Stimulated activated CD4-positive, alpha-beta T cell treated with anti-CD3 and anti-CD28 coated beads, TNF-alpha, amount 100 ng/mL, for 24 hours (primary cell): ENCODE measurements around the gene C15orf40.
A peak's percentile ranks its signal among the peaks of the same experiment; 100 is the strongest.
"Not testable (repeated sequence)": the region's sequence is repeated elsewhere in the genome, so short reads cannot be mapped to it uniquely, and the experiment has no call there.

Experiments
- DNase-seq, 3 experiments: peaks; one replicate each; pipeline ENCODE4 v3.0.0-alpha.2; 2020; ENCODE audit warnings: low read depth in 3 of 3

Gene C15orf40

DNA sequence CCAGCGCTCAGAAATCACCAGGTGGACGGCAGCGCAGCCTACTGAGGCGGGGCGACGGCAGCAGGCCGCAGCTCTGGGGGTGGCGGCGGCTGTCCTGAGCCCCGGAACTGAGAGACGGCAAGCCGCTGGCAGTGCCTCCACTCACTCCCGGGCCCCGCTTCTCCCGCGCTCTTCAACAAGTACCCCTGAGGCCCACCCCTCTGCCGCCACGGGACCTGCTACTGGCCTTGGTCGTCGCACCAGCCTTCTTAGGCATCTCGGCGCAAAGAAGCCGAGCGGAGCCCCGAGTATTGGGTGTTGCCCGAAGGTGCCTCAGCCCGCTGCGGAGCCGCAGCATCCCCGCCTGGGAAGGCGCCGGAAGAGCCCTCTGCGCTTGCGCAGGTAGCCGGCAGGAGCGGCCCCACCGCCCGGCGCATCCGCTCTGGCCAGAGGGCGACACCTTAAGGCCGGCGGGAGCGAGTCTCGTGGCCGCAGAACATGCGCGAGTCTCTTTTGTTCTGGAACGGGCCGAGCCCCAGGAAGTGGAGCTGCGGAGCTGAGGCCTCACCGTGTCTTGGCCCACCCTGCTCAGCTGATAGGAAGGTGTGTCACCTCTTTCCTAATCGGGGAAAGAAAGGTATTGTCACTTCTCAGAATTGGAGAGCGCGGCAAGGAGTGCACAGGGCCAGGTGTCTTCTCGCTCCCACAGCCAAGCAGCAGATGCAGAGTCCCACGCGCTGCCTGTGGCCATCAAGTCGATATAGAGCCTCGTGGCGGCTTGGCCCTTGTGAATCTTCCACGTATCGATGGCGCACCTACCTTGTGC lies at the start of gene C15orf40:
Gene C15orf40 (minus strand): TSS at position 369 of the 805 bp plus-strand sequence. CDS start 32 bp downstream, at position 337.
- DNase-seq = peak; percentile 73 to 84 (median 74)

DNA sequence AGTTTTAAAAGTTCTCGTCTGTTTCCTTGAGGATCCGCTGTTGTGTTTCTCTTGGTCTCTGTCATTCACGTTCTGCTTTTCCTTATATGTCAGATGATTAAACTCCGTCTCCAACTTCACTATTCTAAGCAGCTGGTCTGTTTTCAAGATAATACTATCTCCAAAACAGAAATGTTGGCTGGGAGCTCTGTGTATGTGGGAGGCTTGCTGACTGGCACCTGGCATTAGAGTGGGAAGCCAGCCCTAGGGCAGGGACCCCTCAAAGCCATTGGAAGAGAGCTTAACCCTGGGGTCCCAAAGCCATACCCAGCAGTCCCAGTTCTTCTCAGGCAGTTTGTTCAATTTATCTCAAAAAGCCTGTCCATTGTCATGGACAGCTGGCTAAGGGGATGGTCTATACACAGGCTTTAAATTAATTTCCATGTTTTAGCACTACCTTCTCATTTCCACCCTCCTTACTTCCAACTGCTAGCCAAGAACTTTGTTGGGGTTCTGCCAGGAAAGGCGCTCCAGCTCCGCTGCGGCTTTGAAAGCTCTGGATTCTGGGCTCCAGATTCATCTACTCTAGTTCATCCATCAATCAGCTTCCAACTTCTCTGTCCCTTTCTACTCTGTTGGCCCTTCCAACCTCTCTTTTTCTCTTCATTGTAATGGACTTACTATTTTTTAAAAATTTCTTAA lies 46.4 kb upstream of the C15orf40 start:
- DNase-seq = no peak

GRCh38 chr15:83057002-83057401 lies 45.6 kb upstream of the C15orf40 start:
- no peak for DNase-seq

- no peak for DNase-seq
Observed at GRCh38 chr15:83053151-83053550, 41.7 kb upstream of the C15orf40 start.

DNA sequence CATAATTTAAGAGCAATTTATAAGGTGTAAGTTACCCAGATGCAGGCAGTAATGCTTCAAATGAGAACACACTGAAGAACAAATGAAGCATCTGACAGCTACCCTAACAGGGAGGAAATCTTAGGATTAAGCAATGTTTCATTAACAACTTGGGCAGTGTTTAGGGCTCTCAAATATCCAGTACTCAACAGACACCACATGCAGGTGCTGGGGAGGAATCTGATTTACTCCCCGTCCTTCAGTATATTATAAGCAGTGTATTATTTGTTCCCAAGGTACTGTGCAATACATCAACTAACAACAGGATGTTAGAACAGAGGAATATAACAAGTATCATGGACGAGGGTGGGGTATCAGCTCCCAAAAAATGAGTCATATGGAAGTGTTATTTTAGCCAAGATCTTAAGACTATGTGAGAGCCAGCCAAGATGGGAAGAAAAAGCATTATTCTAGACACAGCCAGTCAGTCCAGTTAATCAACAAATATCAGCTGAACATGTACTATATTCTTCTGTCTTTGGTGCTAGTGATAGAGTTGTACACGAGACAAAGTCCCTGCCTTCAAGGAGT lies 35.2 kb upstream of the C15orf40 start:
- DNase-seq = no peak

GRCh38 chr15:83044156-83044555 lies 32.7 kb upstream of the C15orf40 start:
- DNase-seq = no peak

- no peak for DNase-seq
Observed at GRCh38 chr15:83039206-83039605, 27.8 kb upstream of the C15orf40 start.

- DNase-seq = no peak
Observed at GRCh38 chr15:83036253-83036652, 24.8 kb upstream of the C15orf40 start.

GRCh38 chr15:83031234-83031633 lies 19.8 kb upstream of the C15orf40 start:
- DNase-seq = not testable (repeated sequence)

DNA sequence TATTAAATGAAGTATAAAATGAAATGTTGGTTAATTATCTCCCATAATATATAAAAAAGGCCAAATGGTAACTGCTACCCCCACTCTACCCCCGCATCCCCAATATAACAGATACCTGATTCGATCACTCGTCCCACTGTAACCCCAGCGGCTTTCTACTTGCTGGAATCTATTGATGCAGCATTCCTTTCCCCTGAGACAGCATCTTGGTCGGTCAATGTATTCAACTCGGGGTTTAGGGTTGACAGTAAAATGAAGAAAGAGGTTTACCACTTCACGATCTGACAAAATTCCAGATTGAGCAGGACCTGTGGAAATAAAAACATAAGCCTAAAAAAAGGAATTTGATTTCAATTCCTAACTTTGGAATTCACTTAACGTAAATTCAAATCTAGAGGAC lies 18.6 kb upstream of the C15orf40 start:
- no peak for DNase-seq

DNA sequence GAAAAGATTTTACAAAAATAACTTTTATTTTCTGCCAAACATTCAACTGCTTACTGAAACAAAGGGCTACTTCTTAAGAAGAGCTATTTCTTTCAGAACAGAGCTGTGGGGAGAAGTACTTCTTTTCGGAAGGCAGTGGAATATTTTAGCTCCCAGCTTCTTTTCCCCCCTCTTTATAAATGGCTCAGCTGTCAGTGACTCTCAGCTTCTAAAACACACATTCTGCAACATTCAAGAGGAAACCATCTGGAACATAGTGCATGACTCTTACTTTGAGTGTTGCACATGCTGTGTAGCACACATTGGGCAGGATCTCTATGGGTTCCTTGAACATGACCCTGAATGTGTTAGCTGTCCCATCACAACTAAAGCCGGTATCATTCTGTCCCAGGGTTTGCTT lies 7.0 kb upstream of the C15orf40 start:
- no peak for DNase-seq

DNA sequence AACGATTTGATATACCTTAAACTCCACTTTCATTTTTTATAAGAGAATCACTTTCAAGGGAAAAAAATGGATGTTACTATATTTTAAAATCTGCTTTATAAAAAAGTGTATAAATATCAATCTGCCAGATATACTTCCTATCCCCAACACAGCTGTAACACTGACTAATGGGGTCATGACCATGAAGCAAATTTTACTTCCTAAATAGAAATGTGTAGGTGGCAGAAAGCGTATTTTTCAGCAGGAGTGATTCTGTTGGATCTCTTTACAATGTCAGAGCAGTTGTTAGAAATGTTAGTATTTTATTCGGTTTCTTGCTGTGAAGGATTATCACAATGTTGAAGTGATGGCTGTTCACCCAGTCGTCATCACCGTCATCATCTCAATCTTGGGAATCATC lies 5.5 kb upstream of the C15orf40 start:
- no peak for DNase-seq

GRCh38 chr15:83015361-83015760 lies 3.9 kb upstream of the C15orf40 start:
- DNase-seq = no peak

DNA sequence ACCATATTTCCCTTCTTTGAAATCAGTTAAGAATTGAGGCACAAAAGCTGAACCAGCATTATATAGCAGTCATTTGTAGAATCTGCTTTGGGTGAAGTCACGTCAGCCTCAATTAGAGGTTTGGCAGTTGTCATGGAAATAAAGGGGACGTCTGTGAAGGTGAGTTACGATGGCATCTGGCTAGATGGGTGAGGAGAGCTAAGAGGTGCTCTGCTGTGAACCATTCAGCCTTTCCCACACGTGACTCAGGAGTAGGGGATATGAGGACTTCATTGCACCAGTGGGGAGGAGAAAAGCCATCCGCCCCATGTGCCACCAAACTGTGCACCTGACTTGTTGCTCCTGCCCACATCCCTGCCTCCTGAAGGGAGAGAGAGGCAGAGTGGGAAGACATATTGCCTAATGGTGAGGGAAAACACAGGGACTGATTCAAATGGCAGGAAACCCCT lies 2.8 kb upstream of the C15orf40 start:
- no peak for DNase-seq

DNA sequence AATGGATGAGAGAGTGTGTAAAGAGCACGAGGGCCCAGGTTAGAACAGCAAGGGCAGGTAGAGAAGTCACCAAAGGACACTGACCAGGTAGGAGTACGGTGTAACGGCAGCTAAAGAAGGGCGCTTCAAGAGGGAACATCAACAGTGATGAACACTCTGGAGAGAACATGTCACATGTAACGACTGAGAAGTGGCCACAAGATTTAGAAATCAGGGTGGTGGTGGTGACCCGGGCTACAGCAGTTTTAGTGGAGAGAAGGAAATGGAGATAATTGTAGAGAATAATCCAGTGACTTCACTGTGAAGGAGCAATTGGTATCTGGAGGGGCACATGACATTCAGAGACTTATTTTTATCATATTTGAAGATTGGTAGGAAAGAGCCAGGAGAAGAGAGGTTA lies 1.2 kb upstream of the C15orf40 start:
- DNase-seq = no peak

GRCh38 chr15:83012076-83012426 lies 612 bp upstream of the C15orf40 start:
- DNase-seq = no peak

DNA sequence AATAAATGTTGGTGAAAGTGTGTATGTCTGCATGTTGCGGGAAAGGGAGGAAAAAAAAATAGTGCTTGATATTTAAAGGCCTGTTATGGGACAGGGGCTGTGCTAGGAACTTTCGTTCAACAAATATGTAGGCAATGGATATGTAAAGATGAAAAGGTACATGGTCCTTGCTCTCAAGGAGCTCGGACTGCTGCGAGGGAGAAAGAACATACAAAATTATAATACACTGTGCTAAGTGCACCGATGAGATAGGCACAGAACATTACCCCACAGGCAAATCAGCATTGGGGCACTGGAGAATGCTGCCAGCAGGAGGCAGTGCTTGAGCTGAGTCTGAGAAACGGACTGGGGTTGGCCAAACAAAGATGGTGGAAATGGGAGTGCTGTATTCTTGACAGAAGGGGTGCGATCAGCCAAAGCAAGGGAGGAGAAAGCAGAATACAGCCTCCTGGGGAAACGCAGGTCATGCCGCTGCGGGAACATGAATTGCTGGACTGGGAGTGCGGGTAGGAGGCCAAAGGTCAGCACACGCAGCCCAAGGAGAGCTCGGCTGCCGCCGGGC lies 649 bp downstream of the C15orf40 start:
- peak; percentile 54 to 82 (median 66) for DNase-seq

GRCh38 chr15:83000672-83001031 lies 10.8 kb downstream of the C15orf40 start:
- not testable (repeated sequence) for DNase-seq

DNA sequence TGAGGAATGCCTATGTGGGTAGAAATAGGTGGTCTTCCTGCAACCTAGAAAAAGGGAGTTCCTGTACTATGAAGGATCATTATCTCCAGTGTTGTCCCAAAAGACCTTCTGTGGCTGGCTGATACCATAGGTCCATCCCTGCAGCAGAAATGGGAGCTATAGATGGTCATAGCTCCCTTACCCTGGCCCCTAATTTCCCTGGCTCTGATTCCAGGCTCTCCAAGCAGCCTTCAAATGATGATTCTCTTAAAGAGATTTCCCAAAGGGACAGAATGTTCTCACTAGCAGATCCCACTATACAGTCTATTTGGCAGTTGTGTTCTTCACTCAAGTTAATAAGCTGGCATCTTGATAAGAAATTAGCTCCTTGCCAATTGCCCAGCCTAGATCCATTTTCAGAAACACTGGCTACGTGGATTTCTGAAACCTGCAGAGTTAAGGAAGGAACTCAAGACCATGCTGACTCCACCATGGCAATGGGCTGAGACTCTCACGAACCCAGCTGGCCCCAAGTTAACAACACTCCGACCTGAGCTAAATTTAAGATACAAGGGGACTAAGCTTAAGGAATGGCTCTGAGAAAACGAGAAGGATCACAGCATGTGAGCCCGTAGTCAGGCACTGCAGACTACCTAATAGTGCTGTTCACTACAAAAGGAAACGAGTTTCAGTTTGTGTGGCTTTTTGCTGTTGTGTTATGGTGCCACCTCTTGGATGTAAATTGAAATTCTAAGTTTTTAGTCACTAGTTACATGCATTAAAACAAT lies 11.4 kb downstream of the C15orf40 start:
- no peak for DNase-seq

GRCh38 chr15:82999426-82999825 lies 12.0 kb downstream of the C15orf40 start:
- DNase-seq = no peak

GRCh38 chr15:82995938-82996337 lies 15.5 kb downstream of the C15orf40 start:
- no peak for DNase-seq

DNA sequence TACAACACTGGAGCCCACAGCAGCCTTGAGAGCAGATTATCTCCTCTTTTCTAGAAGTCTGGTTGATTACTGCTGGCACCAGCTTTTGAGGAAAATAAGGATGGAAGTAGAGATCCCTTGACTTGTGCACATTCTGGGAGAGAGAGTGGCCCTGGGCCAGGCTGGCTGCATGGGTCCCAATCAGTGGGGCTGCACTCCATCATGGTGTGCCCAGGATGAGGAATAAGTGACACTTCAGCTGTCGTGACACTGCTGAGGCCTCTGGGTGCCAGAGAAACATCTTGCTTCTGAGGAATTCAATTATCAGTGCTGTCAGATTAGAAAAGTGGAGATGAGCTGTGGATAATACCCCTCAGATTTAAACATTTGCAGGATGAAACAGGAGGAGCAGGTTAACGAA lies 16.4 kb downstream of the C15orf40 start:
- DNase-seq = no peak
